Ovary (tissue), 9 donors: ENCODE data around the gene TLE4. TPM values are rescaled to one million over a fixed set of nuclear protein-coding genes. Genes with fewer than 3 reads are reported as not detected.
"Not testable (repeated sequence)": the region's sequence is repeated elsewhere in the genome, so short reads cannot be mapped to it uniquely, and the experiment has no call there.

Experiments
- DNase-seq, 5 donors: peaks; one replicate each; pipeline ENCODE4 v3.0.0-alpha.2; 2019 to 2020
- H3K27ac ChIP-seq, 2 donors: fragments of 200-600 bp; one replicate each; pipeline versions ENCODE4 v1.5.1 to v1.8.0; 2019 to 2022
- H3K27me3 ChIP-seq: fragments of 200-600 bp; one replicate; pipeline ENCODE4 v1.8.0; 2022
- H3K36me3 ChIP-seq: fragments of 200-600 bp; sonication (generic); one replicate; pipeline ENCODE4 v1.5.1; 2019
- H3K4me1 ChIP-seq: one replicate; pipeline ENCODE4 v1.8.1; 2013; ENCODE audit warnings: mild to moderate bottlenecking, moderate library complexity; ENCODE audit not compliant: insufficient read depth
- H3K4me3 ChIP-seq: fragments of 200-600 bp; sonication (generic); one replicate; pipeline ENCODE4 v1.5.1; 2017
- H3K9me3 ChIP-seq, 2 donors: fragments of 200-600 bp in 1 of 2; sonication (generic) in 1 of 2; one replicate each; pipeline versions ENCODE4 v1.5.1 to v1.8.1; 2013 to 2019; ENCODE audit warnings: mild to moderate bottlenecking in 1 of 2, moderate library complexity in 1 of 2
- EP300 ChIP-seq: sonication (generic); formaldehyde crosslinking; IDR thresholded peaks from one replicate; pipeline ENCODE4 v1.6.1; 2017; ENCODE audit warnings: antibody characterized with exemption
- POLR2A ChIP-seq: fragments of 450-650 bp; IDR thresholded peaks from one replicate; pipeline ENCODE4 v1.6.1; 2017; ENCODE audit warnings: antibody characterized with exemption, mild to moderate bottlenecking, moderate library complexity
- WGBS, 3 donors: extraction: QIAGEN DNeasy Blood & Tissue Kit in 1 of 3; methylation state at CpG; one replicate each; pipeline versions ENCODE4 v1.1.5 to v1.1.7; 2013 to 2017; 5-methylcytosine and 5-hydroxymethylcytosine counted together
- intact Hi-C, 4 donors: fragments of 100-400 bp; cut with DNase I; formaldehyde crosslinking; loops; one replicate each; pipeline versions ENCODE4 v1.11.0 to v1.15.1; 2022 to 2023
- polyA plus RNA-seq, 2 donors: library from polyadenylated mRNA; stranded (reverse); fragments of 200-250 nt in 1 of 2; fragments of 350-450 nt in 1 of 2; fragmentation: Illumina TruSeq in 1 of 2; extraction: RNeasy Lipid Tissue Mini Kit (QIAGEN cat#74804) in 1 of 2; gene quantifications; one replicate each; pipeline ENCODE4 v1.2.3, GENCODE V29; 2013 to 2014
- total RNA-seq, 7 donors: library from RNA; depleted of rRNA in 2 of 7; stranded (reverse); fragments of >200 nt in 2 of 7; fragmentation: NEBNext Ultra II Directional in 3 of 7; extraction: Animal tissue kit (Norgen Biotek cat#: 25700) in 3 of 7; gene quantifications; one replicate each; pipeline versions ENCODE4 v1.1.0 to v1.2.4, GENCODE V29; 2016 to 2023
- TF ChIP-seq, protein P1 (sequence below), 3 donors: fragments of 450-650 bp in 2 of 3; fragments of 200-600 bp in 1 of 3; IDR thresholded peaks; one replicate each; pipeline versions ENCODE4 v1.5.1 to v1.8.0; 2016 to 2022; ENCODE audit warnings: antibody characterized with exemption in 3 of 3, mild to moderate bottlenecking in 1 of 3
- donor health status: DM: no; HTN: no; CAD: no; lungs with moderate emphysema.
- donor health status: DM: no; HTN: no; CAD: no.
- donor health status: Bipolar disorder and iron deficiency.
- donor health status: DM: yes; HTN: yes; CAD: no.
- donor health status: DM: no; HTN: no; CAD: no.
- donor health status: DM: yes; HTN: yes; CAD: no.

TLE4 gene
- total and polyA plus RNA-seq, 9 donors, result 34.6 to 67.5 (median 54.6) TPM

GRCh38 chr9:79600466-79600865 is 28.7 kb downstream of the TLE4 start:
- no peaks in the 10 kb centered on the region for H3K9me3 ChIP-seq
- WGBS, 3 donors, result 89 to 90% (median 90%) methylated on average over 5 of the region's 5 CpGs
- H3K27me3 ChIP-seq, result no peaks in the 10 kb centered on the region
- TF ChIP-seq EP300, result no peak
- TF ChIP-seq POLR2A, result no peak
- TF ChIP-seq, protein P1, sequence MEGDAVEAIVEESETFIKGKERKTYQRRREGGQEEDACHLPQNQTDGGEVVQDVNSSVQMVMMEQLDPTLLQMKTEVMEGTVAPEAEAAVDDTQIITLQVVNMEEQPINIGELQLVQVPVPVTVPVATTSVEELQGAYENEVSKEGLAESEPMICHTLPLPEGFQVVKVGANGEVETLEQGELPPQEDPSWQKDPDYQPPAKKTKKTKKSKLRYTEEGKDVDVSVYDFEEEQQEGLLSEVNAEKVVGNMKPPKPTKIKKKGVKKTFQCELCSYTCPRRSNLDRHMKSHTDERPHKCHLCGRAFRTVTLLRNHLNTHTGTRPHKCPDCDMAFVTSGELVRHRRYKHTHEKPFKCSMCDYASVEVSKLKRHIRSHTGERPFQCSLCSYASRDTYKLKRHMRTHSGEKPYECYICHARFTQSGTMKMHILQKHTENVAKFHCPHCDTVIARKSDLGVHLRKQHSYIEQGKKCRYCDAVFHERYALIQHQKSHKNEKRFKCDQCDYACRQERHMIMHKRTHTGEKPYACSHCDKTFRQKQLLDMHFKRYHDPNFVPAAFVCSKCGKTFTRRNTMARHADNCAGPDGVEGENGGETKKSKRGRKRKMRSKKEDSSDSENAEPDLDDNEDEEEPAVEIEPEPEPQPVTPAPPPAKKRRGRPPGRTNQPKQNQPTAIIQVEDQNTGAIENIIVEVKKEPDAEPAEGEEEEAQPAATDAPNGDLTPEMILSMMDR (IDR thresholded peaks at IDR 0.05), result no peak
- H3K4me3 ChIP-seq, result no peak overlapping the region
- peaks cover 9% of the 10 kb centered on the region for H3K4me1 ChIP-seq
- no peak overlapping the region for H3K27ac ChIP-seq
- H3K36me3 ChIP-seq, result no peaks in the 10 kb centered on the region
- intact Hi-C loops, result no loop called here
- no peak for DNase-seq

DNA sequence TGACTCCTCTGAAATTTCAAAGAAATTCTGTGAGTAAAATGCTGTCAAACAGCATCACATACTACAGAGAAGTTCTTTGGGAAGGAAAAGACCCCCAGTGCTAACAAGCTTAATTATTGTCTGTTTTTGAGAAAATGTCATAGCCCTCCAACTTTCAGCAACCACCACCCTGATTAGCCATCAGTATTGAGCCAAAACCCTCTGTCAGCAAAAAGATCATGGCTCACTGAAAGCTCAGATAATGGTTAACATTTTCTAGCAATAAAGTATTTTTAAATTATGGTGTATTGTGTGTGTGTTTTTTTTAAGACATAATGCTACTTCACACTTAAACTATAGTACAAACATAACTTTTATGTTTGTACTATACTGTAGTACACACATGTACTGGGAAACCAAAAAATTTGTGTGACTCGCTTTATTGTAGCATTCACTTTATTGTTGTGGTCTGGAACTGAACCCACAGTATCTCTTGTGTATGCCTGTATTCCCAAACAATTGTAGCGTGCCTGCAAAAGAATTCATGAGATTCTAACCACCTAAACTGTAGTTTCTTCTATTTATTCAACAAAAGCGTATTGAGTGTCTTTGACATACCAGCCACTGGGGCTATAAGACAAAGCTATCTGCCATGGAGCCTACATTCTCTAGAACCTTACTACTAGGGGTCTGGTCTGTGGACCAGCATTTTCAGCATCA is 31.6 kb downstream of the TLE4 start:
- H3K27me3 ChIP-seq, result no peaks in the 10 kb centered on the region
- H3K9me3 ChIP-seq, result no peaks in the 10 kb centered on the region
- TF ChIP-seq POLR2A (no peak), EP300 (no peak)
- TF ChIP-seq, protein P1 (IDR thresholded peaks at IDR 0.05), result no peak
- no peaks in the 10 kb centered on the region for H3K36me3 ChIP-seq
- WGBS, 3 donors, result 45 to 72% (median 51%) methylated on average over 3 of the region's 3 CpGs
- intact Hi-C loops, result no loop called here
- DNase-seq, result no peak
- peaks cover 3% of the 10 kb centered on the region for H3K4me1 ChIP-seq
- H3K4me3 ChIP-seq, result no peak overlapping the region
- no peak overlapping the region for H3K27ac ChIP-seq

DNA sequence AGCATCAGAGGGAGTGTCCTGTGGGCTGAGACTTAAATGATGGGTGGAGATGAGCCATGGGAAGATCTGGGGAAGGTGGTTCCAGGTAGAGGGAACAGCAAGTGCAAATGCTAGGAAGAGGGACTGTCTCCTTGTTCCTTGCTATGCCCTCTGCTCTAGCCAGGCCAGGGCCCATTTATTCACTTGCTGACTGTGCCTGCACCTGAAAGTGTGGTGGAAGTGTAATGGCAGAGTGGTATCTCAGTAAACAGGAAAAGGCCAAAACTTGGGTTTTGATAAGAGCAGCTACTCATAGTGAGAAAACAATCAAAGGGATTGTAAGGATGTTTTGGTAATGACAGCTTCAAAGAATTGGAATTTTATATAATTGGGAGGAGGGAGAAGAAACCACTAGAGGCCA is 32.4 kb downstream of the TLE4 start:
- no peaks in the 10 kb centered on the region for H3K36me3 ChIP-seq
- DNase-seq, result no peak
- H3K4me3 ChIP-seq, result no peak overlapping the region
- intact Hi-C loops, result no loop called here
- TF ChIP-seq EP300 (no peak), POLR2A (no peak)
- TF ChIP-seq, protein P1 (IDR thresholded peaks at IDR 0.05), result no peak
- H3K9me3 ChIP-seq, result no peaks in the 10 kb centered on the region
- H3K27ac ChIP-seq, result no peak overlapping the region
- H3K4me1 ChIP-seq, result peaks cover 1% of the 10 kb centered on the region
- H3K27me3 ChIP-seq, result no peaks in the 10 kb centered on the region

DNA sequence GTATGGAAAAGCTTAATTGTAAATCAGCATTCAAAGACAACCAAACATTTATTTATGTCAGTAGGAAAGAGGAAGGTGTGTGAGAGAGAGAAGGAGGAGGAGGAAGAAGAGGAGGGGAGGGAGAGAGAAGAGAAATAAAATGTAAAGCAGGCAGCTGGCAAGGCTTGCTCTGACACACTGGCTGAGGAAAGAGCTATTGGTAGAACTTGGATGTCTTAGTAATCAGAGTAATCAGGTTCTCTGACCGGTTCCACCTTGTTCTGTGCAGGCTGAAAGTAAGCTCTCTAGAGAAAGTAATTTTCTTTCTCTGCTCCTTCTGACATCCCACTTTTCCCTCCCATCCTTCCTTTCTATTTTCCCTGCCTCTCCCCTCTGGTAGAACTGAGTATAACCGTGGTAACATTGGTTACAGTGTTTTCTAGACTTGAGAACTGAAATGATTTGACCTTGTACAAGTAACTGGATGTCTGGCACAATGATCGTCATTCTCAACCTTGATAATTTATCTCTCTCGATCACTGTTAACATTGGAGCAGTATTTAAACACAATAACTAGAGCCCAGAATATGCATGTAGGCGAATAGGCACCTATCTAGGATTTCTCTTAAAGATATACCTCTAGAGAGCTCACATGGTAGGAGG is 33.3 kb downstream of the TLE4 start:
- TF ChIP-seq POLR2A (no peak), EP300 (no peak)
- TF ChIP-seq, protein P1 (IDR thresholded peaks at IDR 0.05), result no peak
- H3K4me3 ChIP-seq, result no peak overlapping the region
- no peaks in the 10 kb centered on the region for H3K36me3 ChIP-seq
- H3K9me3 ChIP-seq, result no peaks in the 10 kb centered on the region
- intact Hi-C loops, result no loop called here
- H3K27ac ChIP-seq, result no peak overlapping the region
- 73 to 76% (median 74%) methylated on average over 5 of the region's 5 CpGs for WGBS, 3 donors
- H3K27me3 ChIP-seq, result no peaks in the 10 kb centered on the region
- H3K4me1 ChIP-seq, result peaks cover 2% of the 10 kb centered on the region
- DNase-seq, result no peak

- 86 to 94% (median 91%) methylated on average over 1 of the region's 1 CpG for WGBS, 3 donors
- intact Hi-C loops, H3K4me3 ChIP-seq, H3K27me3 ChIP-seq, H3K9me3 ChIP-seq, DNase-seq, H3K27ac ChIP-seq, H3K36me3 ChIP-seq: not testable (repeated sequence)
- H3K4me1 ChIP-seq, result peaks cover 12% of the 10 kb centered on the region
These were observed 34.8 kb downstream of the TLE4 start for GRCh38 chr9:79606529-79606928.
